ENCODE results near the gene SLC9A6. TPM values are rescaled to one million over a fixed set of nuclear protein-coding genes. Genes with fewer than 3 reads are reported as not detected.

The SLC9A6 gene
- total RNA-seq, 1 experiment from 2014 or later, result 13.0 TPM

DNA sequence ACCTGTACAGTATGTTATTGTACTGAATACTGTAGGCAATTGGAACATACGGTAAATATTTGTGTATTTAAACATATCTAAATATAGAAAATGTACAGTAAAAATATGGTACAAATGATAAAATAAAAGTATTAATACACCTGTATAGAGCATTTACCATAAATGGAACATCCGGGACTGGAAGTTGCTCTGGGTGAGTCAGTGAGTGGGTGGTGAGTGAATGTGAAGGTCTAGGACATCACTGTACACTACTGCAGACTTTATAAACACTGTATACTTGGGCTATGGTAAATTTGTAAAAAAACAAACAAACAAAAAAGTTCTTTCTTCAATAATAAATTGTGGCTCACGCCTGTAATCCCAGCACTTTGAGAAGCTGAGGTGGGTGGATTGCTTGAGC lies 109.7 kb downstream of the SLC9A6 start:
- H3K27ac ChIP-seq (ENCODE audit: low read depth, low read length, poor library complexity, severe bottlenecking), result no peak overlapping the region
- DNase-seq (ENCODE audit: low spot score), result no peak
- H3K4me3 ChIP-seq (ENCODE audit: low read depth, low read length, poor library complexity, severe bottlenecking), result no peak overlapping the region
- H3K36me3 ChIP-seq (ENCODE audit: insufficient read depth, low read length, poor library complexity, severe bottlenecking), result no peaks in the 10 kb centered on the region
- H3K4me1 ChIP-seq (ENCODE audit: insufficient read depth, low read length, poor library complexity, severe bottlenecking), result no peaks in the 10 kb centered on the region
- no TSS peak for BruUV-seq (replicated peaks)
- H3K27me3 ChIP-seq (replicated peaks; ENCODE audit: insufficient read depth, low read depth, low read length, poor library complexity), result no peaks in the 10 kb centered on the region
- ChIA-PET CTCF (no interaction called here), POLR2A (ENCODE audit: low non-redundant PET) (no interaction called here)
- TF ChIP-seq, protein P1, sequence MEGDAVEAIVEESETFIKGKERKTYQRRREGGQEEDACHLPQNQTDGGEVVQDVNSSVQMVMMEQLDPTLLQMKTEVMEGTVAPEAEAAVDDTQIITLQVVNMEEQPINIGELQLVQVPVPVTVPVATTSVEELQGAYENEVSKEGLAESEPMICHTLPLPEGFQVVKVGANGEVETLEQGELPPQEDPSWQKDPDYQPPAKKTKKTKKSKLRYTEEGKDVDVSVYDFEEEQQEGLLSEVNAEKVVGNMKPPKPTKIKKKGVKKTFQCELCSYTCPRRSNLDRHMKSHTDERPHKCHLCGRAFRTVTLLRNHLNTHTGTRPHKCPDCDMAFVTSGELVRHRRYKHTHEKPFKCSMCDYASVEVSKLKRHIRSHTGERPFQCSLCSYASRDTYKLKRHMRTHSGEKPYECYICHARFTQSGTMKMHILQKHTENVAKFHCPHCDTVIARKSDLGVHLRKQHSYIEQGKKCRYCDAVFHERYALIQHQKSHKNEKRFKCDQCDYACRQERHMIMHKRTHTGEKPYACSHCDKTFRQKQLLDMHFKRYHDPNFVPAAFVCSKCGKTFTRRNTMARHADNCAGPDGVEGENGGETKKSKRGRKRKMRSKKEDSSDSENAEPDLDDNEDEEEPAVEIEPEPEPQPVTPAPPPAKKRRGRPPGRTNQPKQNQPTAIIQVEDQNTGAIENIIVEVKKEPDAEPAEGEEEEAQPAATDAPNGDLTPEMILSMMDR (conservative IDR thresholded peaks at IDR 0.05; ENCODE audit: low read depth, low read length), result no peak
- no peak for TF ChIP-seq EZH2 (IDR thresholded peaks at IDR 0.05; ENCODE audit: borderline replicate concordance, low read depth, low read length, poor library complexity, severe bottlenecking)
- H3K9me3 ChIP-seq (ENCODE audit: low read depth, low read length, poor library complexity, severe bottlenecking), result no peaks in the 10 kb centered on the region
- intact Hi-C loops (cut with micrococcal nuclease; ENCODE audit: unreplicated experiment), result no loop called here

Other genes starting within 250 kb of the SLC9A6 start
- not detected in 2 replicates for gene CT45A3, start 217.2 kb upstream of the SLC9A6 start, total RNA-seq (2021)
- gene CT45A5, start 199.9 kb upstream of the SLC9A6 start, total RNA-seq (2021), result not detected in 2 replicates
- gene CT45A6, start 182.6 kb upstream of the SLC9A6 start, total RNA-seq (2021), result not detected in 2 replicates
- gene CT45A2, start 165.4 kb upstream of the SLC9A6 start, total RNA-seq (2021), result not detected in 2 replicates
- gene CT45A7, start 148.2 kb upstream of the SLC9A6 start, total RNA-seq (2021), result not detected in 2 replicates
- gene CT45A8, start 130.9 kb upstream of the SLC9A6 start, total RNA-seq (2021), result not detected in 2 replicates
- gene CT45A9, start 113.6 kb upstream of the SLC9A6 start, total RNA-seq (2021), result not detected in 2 replicates
- gene CT45A10, start 92.0 kb upstream of the SLC9A6 start, total RNA-seq (2021), result not detected in 2 replicates
- not detected in 2 replicates for gene SAGE1, start 91.7 kb upstream of the SLC9A6 start, total RNA-seq (2021)
- gene MMGT1, start 11.4 kb upstream of the SLC9A6 start, total RNA-seq (2021), result 22.6 and 25.8 TPM in 2 replicates
- gene FHL1, start 162.1 kb downstream of the SLC9A6 start, total RNA-seq (2021), result 14.9 and 30.7 TPM in 2 replicates

All from A673 (cell line).